Hematopoietic multipotent progenitor cell treated with erythropoietin and hydrocortisone succinate and interleukin-3 and kit ligand, for 6 days (in vitro differentiated cells): ENCODE data around the gene TESK2.
"Not testable (repeated sequence)": the region's sequence is repeated elsewhere in the genome, so short reads cannot be mapped to it uniquely, and the experiment has no call there.

ENCODE experiments used
- DNase-seq: peaks from one replicate; pipeline ENCODE4 v3.0.0-alpha.2; 2015

TESK2 gene

GRCh38 chr1:45508295-45509151 is 17.6 kb upstream of the TESK2 start:
- DNase-seq = peak; percentile 31

GRCh38 chr1:45507893-45508292 is 16.9 kb upstream of the TESK2 start:
- DNase-seq = no peak

DNA sequence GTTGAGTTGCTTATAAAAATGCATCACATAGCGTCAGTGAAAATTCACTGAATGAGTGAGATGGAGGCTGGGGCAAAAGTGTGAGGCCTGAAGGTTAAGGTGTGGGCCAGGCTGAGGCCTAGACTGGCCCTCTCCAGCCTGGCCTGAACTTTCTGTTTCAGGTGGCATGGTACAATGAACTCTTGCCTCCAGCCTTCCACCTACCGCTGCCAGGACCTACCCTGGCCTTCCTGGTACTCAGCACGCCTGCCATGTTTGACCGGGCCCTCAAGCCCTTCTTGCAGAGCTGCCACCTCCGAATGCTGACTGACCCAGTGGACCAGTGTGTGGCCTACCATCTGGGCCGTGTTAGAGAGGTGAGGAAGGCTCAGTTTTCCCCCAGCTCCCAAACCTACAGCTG is 16.2 kb upstream of the TESK2 start:
- no peak for DNase-seq

DNA sequence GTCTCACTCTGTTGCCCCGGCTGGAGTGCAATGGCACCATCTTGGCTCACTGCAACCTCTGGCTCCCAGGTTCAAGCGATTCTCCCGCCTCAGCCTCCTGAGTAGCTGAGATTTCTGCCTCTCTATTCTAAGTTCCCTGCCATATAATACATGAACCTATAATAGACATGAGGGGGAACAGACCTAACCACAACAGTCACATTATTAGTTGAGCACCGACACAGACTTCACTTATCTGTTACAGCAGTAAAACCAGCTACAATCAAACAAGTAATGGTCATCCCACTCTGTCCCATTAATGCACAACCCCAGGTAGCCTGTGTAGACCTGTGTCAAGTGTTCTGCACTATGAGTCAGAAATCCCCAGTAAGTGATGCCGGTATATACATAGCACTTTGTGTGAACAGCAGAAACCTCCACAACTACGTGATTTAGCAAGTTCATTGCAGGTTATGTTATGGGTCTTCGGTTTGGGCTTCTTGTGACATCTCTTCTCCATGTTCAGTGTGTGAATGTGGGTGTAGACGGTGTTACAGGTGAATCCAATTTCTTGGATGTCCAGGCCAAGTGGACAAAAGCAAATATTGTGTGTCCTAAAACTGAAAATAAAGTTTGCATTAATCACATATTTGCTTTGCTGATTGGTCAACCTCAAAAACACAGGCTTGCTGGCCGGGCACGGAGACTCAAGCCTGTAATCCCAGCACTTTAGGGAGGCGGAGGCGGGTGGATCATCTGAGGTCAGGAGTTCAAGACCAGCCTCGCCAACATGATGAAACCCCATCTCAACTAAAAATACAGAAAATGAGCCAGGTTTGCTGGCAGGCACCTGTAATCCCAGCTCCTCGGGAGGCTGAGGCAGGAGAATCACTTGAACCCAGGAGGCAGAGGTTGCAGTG is 12.7 kb upstream of the TESK2 start:
- DNase-seq = no peak

DNA sequence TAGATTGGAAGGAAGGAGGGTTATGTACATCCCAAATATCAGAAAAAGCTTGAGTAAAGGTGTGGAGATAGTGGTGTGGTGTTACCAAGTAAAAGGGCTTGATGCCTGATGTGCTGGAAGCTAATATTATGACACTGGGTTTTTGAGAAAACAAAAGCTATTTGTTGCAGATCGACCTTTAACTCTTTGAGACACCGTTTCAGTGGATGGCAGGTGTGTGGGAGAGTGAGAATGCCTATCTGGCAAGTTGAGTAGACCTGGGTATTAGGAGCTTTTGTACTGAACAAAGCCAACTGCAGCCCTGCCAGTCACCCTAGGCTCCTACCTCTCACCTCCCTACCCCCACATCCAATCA is 10.5 kb upstream of the TESK2 start:
- no peak for DNase-seq

GRCh38 chr1:45499415-45499769 is 8.4 kb upstream of the TESK2 start:
- peak; percentile 26 for DNase-seq

DNA sequence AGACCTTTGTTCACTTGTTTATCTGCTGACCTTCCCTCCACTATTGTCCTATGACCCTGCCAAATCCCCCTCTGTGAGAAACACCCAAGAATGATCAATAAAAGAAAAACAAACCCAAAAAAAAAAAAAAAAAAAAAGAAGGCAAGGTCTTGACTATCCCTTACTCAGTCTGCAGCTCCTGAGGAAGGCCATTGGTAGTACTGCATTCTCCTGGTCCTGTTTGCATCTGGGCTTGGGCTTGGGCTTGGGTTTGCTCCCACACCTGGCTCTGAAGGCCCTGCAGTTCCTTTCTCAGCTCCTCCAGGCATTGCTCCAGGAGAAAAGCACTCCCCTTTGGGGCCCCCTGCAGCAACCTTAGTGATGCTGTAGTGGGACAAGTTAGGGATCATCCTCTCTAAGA is 7.3 kb upstream of the TESK2 start:
- DNase-seq = no peak

DNA sequence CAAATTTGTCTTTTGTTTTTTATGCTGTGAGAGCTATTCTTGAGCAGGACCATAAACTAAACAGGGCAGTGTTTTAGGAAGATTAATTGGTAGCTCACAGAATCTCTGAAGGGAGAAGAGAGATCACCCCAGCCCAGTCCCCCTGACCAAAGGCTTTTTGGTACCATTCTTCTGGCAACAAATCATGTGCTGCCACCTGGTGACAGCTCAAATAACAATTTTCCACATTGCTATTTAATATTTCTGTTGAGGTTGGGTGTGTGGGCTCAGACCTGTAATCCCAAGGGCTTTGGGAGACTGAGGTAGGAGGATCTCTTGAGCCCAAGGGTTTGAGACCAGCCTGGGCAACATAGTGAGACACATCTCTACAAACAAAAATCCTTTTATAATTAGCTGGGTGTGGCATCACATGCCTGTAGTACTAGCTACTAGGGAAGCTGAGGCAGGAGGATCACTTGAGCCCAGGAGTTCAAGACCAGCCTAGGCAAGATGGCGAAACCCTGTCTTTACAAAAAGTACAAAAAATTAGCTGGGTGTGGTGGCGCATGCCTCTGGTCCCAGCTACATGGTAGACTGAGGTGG is 2.2 kb upstream of the TESK2 start:
- peak; percentile 82 for DNase-seq

- no peak for DNase-seq
Measured at GRCh38 chr1:45492691-45493090, 1.7 kb upstream of the TESK2 start.

DNA sequence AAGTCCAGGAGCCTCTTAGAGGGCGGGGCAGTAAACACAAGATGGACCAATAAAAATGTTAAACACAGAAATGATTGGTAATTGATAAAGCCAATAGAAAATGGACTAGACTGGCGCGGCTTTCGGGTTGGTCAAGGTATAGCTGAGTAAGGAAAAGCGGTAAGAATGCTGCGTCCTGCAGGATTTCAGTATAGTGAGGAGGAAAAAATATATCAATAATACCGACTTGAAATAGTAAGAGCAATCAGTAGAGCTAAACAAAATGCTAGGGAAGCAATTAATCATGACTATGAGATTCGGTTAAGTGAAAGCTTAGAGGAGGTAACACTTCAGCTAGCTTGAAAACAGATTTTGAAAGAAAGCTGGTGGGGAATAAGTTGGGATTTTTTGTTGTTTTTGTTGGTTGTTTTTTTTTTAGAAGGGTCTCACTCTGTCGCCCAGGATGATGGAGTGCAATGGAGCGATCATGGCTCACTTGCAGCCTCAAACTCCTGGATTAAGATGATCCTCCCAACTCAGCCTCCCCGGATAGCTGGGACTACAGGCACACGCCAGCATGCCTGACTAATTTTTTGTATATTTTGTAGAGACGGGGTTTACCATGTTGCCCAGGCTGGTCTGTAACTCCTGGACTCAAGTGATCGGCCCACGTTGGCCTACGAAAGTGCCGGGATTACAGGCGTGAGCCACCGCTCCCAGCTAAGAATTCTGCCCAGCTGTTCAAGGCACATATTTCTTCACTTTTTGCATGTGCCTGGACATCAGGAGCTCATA is 711 bp upstream of the TESK2 start:
- DNase-seq = no peak

DNA sequence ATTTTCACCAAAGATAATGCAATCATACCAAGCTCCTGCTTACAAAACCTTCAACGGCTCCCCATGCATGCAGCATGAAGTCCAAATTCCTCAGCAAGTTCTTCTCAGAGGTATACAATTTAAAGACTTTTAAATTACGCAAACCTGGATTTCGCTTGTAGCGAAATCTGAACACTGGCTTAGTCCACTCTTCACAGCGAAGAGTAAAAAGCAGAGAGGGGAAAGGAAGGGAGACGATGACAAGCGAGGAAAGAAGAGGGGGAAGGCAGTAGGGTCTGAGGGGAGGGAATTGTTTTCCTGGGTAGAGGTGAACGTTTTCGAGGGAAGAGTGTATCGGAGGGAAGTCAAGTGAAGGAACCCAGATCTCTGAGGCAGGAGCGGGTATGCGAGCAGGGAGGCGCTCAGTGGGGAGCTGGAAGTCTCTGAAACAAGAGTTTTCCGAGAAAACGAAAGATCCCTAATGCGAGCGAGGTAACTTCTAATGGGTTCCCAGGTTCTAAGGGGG is 790 bp downstream of the TESK2 start:
- DNase-seq = peak; percentile 28

DNA sequence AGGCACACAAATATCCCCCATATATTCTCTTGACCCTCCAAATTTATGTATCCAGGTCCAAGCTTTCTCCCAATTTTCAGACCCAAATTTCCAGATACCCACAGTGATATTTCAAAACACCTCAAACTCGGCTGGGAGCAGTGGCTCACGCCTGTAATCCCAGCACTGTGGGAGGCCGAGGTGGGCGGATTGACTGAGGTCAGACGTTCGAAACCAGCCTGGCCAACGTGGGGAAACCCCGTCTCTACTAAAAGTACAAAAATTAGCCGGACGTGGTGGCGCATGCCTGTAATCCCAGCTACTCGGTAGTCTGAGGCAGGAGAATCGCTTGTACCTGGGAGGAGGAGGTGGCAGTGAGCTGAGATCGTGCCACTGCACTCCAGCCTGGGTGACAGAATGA is 1.6 kb downstream of the TESK2 start:
- not testable (repeated sequence) for DNase-seq

DNA sequence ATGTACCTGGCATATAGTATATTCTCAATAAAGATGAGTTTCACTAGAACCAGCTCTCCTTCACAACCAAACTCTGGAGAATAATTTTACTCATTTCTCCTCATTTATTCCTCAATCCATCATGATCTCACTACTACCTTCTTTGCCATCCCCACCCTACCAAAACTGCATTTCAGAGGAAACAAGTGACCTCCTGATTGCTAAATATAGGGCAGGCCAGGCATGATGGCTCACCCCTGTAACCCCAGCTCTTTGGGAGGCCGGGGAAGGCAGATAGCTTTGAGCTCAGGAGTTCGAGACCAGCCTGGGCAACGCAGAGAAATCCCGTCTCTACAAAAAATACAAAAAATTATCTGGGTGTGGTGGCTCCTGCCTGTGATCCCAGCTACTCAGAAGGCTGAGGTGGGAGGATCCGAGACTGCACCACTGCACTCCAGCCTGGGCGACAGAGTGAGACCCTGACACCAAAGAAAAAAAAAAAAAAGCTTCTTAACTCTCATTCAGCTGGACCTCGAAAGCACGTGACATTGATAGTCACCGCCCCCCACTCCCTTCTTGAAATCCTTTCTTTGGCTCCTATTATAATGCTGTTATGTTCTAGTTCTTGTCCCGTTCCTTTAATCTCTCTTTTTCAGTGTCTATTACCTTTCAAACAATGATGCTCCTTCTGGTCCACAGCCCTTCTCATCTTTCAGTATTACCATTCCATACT is 2.1 kb downstream of the TESK2 start:
- no peak for DNase-seq

DNA sequence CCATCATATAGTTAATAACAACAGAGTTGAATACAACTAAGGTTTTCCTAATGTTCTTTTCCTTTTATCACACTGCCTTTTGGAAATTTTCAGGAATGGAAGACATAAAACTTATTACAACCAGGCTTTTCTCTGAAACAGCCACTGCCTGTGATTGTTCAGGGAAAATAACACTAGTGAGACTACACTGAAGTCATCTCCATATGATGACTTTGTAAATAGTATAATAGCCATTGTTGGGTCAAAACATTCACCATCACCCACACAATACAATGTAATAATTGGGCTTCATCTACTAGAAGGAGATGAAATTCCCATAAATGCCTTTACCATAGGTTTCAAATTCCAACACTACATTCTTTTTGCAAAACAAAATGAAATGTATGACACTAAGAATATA is 5.0 kb downstream of the TESK2 start:
- no peak for DNase-seq

GRCh38 chr1:45479039-45479748 is 11.8 kb downstream of the TESK2 start:
- DNase-seq = no peak

GRCh38 chr1:45478121-45478814 is 12.7 kb downstream of the TESK2 start:
- no peak for DNase-seq

DNA sequence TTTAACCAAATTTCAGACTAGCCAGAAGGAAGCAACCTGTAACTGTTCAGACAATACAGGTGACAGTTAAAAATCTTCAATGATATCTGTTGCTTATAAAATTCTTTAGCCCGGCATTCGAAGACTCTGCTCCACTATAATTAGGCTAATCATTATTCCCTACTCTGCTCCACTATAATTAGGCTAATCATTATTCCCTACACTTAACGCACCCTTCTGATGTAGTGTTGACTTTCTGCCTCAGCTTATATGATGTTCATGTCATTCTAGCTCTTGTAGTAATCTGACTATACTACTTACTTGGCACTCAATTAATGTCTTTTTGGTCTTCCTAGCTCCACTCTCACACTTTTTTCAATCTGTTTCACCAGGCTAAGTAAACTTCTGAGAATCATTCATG is 13.3 kb downstream of the TESK2 start:
- no peak for DNase-seq

DNA sequence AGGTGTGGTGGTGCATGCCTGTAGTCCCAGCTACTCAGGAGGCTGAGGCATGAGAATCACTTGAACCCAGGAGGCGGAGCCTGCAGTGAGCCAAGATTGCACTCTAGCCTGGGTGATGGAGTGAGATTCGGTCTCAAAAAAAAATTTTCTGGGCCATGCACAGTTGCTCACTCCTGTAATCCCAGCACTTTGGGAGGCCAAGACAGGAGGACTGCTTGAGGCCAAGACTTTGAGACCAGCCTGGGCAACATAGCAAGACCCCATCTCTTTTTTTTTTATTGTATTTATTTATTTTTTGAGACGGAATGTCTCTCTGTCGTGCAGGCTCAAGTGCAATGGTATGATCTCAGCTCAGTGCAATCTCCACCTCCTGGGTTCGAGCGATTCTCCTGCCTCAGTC is 16.8 kb downstream of the TESK2 start:
- DNase-seq = not testable (repeated sequence)

DNA sequence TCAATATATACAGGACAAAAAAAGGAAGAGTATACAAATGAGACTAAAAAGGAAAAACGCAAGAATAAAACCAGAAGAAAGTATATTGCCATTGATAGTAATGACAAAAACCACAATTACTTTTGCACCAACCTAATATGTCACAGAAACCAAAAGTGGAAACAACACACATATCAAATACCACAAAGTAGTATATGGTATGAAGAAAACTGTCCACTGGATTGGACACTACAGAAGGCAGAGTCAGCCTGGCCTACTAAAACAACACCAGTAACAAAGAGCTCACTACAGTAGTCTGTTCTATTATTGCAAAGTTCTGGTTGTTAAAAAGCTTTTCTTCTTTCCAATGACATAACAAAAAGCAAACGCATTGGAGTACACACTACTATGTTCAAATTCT is 17.7 kb downstream of the TESK2 start:
- no peak for DNase-seq

DNA sequence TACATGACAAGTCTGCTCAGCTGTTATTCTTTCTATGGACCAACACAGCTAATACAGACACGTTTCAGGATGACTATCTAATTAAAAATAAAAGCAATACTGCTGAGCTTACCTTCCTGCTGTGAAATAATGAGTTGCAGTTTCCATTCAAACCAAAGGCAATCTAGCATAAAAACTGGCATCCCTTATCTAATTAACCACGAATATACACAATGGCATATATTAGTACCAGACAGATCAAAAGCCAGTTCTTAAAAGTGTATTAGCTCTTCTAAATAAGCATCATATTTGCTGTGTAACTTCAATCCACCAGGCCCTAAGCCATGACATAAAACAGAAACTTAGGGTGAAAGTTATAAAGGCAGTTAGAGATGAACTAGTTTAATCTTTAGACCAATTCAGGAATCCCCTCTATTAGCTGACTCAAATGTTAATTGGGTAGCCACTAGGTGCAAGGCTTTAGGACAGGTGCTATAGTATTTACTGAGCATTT is 20.6 kb downstream of the TESK2 start:
- DNase-seq = peak; percentile 8

DNA sequence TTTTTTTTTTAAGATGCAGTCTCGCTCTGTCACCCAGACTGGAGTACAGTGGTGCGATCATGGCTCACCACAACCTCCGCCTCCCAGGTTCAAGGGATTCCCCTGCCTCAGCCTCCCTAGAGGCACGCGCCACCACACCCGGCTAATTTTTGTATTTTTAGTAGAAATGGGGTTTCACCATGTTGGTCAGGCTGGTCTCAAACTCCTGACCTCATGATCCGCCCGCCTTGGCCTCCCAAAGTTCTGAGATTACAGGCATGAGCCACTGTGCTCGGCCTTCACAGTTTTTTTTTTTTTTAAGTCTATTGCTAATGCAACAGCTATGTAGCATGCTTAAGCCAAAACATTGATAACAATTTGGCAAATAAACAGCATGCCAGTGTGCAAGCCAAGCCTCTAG is 23.6 kb downstream of the TESK2 start:
- not testable (repeated sequence) for DNase-seq
